Measurements from ENCODE around the gene LRRTM1.

LRRTM1 gene

DNA sequence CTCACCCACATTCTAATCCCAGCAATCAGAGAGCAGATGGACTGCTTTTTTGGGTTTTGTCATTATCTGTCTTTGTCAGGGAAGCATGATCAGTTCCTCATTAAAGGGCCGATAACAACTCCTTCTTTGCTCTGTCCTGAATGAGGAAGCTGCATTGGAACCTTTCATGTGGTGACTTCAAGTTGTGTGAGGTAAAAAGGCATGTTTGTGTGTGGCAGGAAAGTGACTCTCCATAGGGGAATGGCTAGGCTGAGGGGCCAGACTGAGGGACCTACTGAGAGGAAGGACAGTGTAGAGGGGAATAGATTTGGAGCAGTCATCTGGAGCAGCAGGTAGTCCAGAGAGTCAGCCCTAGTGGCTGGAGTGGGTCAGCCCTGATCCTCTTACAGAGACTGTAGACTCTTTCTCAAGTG is 23.6 kb upstream of the LRRTM1 start (continued):
- no peak for TF ChIP-seq ZNF404 (tag by site-specific recombination; IDR thresholded peaks at IDR 0.05)

DNA sequence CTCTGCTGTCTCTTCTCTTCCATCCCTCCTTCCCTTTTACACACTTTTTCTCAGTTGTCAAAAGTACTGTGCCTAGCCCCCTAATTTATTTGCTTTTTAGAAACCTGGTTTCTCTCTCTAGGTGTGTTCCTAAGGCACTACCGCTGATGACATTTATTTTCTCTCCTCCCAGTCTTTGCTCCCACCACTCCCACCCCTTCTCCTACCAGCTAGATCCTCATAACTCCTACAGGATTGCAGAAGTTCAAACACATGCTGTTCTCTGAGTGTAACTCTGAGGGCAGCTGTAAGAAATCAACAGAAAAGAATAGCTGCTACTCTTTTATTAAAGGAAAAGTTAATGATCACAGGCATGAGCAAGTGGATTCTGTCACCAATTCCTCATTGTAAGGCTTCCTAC is 22.3 kb upstream of the LRRTM1 start:
- no peak for TF ChIP-seq MZF1 (tag by site-specific recombination; IDR thresholded peaks at IDR 0.05; ENCODE audit: borderline replicate concordance)
- no peak for TF ChIP-seq ZNF138 (tag by site-specific recombination; IDR thresholded peaks at IDR 0.05; ENCODE audit: borderline replicate concordance)
- no peak for TF ChIP-seq ZNF548 (tag by site-specific recombination; IDR thresholded peaks at IDR 0.05)
- TF ChIP-seq, protein P1, sequence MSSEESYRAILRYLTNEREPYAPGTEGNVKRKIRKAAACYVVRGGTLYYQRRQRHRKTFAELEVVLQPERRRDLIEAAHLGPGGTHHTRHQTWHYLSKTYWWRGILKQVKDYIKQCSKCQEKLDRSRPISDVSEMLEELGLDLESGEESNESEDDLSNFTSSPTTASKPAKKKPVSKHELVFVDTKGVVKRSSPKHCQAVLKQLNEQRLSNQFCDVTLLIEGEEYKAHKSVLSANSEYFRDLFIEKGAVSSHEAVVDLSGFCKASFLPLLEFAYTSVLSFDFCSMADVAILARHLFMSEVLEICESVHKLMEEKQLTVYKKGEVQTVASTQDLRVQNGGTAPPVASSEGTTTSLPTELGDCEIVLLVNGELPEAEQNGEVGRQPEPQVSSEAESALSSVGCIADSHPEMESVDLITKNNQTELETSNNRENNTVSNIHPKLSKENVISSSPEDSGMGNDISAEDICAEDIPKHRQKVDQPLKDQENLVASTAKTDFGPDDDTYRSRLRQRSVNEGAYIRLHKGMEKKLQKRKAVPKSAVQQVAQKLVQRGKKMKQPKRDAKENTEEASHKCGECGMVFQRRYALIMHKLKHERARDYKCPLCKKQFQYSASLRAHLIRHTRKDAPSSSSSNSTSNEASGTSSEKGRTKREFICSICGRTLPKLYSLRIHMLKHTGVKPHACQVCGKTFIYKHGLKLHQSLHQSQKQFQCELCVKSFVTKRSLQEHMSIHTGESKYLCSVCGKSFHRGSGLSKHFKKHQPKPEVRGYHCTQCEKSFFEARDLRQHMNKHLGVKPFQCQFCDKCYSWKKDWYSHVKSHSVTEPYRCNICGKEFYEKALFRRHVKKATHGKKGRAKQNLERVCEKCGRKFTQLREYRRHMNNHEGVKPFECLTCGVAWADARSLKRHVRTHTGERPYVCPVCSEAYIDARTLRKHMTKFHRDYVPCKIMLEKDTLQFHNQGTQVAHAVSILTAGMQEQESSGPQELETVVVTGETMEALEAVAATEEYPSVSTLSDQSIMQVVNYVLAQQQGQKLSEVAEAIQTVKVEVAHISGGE (tag by site-specific recombination; conservative IDR thresholded peaks at IDR 0.05; ENCODE audit: low read depth): no peak
- TF ChIP-seq ZNF266 (tag by site-specific recombination; IDR thresholded peaks at IDR 0.05; ENCODE audit: low read depth): no peak
- TF ChIP-seq ZNF391 (tag by site-specific recombination; IDR thresholded peaks at IDR 0.05; ENCODE audit: borderline replicate concordance, low read depth): no peak
- no peak for TF ChIP-seq ZNF248 (tag by site-specific recombination; IDR thresholded peaks at IDR 0.05)
- TF ChIP-seq, protein P2, sequence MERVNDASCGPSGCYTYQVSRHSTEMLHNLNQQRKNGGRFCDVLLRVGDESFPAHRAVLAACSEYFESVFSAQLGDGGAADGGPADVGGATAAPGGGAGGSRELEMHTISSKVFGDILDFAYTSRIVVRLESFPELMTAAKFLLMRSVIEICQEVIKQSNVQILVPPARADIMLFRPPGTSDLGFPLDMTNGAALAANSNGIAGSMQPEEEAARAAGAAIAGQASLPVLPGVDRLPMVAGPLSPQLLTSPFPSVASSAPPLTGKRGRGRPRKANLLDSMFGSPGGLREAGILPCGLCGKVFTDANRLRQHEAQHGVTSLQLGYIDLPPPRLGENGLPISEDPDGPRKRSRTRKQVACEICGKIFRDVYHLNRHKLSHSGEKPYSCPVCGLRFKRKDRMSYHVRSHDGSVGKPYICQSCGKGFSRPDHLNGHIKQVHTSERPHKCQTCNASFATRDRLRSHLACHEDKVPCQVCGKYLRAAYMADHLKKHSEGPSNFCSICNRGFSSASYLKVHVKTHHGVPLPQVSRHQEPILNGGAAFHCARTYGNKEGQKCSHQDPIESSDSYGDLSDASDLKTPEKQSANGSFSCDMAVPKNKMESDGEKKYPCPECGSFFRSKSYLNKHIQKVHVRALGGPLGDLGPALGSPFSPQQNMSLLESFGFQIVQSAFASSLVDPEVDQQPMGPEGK (tag by site-specific recombination; IDR thresholded peaks at IDR 0.05): no peak
- TF ChIP-seq ZBTB20 (tag by site-specific recombination; IDR thresholded peaks at IDR 0.05): no peak
- Histone ChIP-seq H3K4me1 (ENCODE audit: control insufficient read depth, insufficient read depth, low read length) (no peaks in the 10 kb centered on the region), H3K9me3 (ENCODE audit: control insufficient read depth, insufficient read depth, low read depth, low read length) (no peaks in the 10 kb centered on the region), H3K36me3 (ENCODE audit: control insufficient read depth in 2 of 2, insufficient read depth in 1 of 2, low read length in 2 of 2) (no peaks in the 10 kb centered on the region), H3K27ac (ENCODE audit: extremely low read depth, low read depth, low read length) (no peak overlapping the region), H3K4me3 (ENCODE audit: low read depth, low read length) (no peak overlapping the region)
- ChIA-PET POLR2A (no interaction called here), CTCF (interaction anchor here (0.7 to 6.3 kb wide), 10 partner anchors 16 to 183 kb away, joined by 3 to 135 read pairs (median 8); no protein-coding TSS in a partner anchor)

DNA sequence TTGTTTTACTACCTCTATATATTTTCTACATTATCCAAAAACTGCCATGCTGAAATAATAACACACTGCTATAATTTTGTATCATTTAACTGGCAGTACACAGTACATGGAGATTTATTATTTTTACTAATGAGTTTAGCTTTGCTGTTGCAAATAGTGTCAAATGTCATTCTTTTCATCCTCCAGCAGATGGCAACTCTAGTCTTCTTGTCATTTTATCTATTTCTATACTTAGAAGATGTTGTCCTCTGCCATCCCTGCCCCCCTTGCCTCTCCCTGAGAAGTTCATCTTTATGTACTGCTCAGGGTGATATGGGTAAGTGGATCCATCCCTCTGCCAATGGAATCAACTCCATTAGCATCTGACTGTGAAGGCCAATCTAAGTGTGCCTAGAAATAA is 21.7 kb upstream of the LRRTM1 start:
- Histone ChIP-seq H3K4me3 (ENCODE audit: low read depth, low read length) (no peak overlapping the region), H3K27ac (ENCODE audit: extremely low read depth, low read depth, low read length) (no peak overlapping the region), H3K36me3 (ENCODE audit: control insufficient read depth in 2 of 2, insufficient read depth in 1 of 2, low read length in 2 of 2) (no peaks in the 10 kb centered on the region), H3K4me1 (ENCODE audit: control insufficient read depth, insufficient read depth, low read length) (no peaks in the 10 kb centered on the region), H3K9me3 (ENCODE audit: control insufficient read depth, insufficient read depth, low read depth, low read length) (no peaks in the 10 kb centered on the region)
- TF ChIP-seq, protein P3, sequence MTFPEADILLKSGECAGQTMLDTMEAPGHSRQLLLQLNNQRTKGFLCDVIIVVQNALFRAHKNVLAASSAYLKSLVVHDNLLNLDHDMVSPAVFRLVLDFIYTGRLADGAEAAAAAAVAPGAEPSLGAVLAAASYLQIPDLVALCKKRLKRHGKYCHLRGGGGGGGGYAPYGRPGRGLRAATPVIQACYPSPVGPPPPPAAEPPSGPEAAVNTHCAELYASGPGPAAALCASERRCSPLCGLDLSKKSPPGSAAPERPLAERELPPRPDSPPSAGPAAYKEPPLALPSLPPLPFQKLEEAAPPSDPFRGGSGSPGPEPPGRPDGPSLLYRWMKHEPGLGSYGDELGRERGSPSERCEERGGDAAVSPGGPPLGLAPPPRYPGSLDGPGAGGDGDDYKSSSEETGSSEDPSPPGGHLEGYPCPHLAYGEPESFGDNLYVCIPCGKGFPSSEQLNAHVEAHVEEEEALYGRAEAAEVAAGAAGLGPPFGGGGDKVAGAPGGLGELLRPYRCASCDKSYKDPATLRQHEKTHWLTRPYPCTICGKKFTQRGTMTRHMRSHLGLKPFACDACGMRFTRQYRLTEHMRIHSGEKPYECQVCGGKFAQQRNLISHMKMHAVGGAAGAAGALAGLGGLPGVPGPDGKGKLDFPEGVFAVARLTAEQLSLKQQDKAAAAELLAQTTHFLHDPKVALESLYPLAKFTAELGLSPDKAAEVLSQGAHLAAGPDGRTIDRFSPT (tag by site-specific recombination; IDR thresholded peaks at IDR 0.05): no peak
- no peak for TF ChIP-seq ZNF585B (tag by site-specific recombination; IDR thresholded peaks at IDR 0.05)
- no peak for TF ChIP-seq ZBTB48 (tag by site-specific recombination; IDR thresholded peaks at IDR 0.05)
- TF ChIP-seq ZNF555 (tag by site-specific recombination; conservative IDR thresholded peaks at IDR 0.05): no peak
- no peak for TF ChIP-seq ZNF2 (tag by site-specific recombination; IDR thresholded peaks at IDR 0.05)
- POLR2A ChIA-PET: interaction anchor here (0.8 kb wide), 1 partner anchor 173 kb away, joined by 3 read pairs; no protein-coding TSS in a partner anchor
- CTCF ChIA-PET: interaction anchor here (0.6 to 6.3 kb wide), 21 partner anchors 9 to 931 kb away, joined by 3 to 135 read pairs (median 4); no protein-coding TSS in a partner anchor
